GM18498 (cell line): ENCODE data around the gene NTN1.
"Not testable (repeated sequence)": the region's sequence is repeated elsewhere in the genome, so short reads cannot be mapped to it uniquely, and the experiment has no call there.

Source experiments
- ATAC-seq: cut with Tn5 transposase; IDR thresholded peaks from one replicate; pipeline ENCODE4 v1.9.1; 2021; ENCODE audit warnings: mild to moderate bottlenecking, moderate library complexity; ENCODE audit not compliant: unreplicated experiment

NTN1 gene

DNA sequence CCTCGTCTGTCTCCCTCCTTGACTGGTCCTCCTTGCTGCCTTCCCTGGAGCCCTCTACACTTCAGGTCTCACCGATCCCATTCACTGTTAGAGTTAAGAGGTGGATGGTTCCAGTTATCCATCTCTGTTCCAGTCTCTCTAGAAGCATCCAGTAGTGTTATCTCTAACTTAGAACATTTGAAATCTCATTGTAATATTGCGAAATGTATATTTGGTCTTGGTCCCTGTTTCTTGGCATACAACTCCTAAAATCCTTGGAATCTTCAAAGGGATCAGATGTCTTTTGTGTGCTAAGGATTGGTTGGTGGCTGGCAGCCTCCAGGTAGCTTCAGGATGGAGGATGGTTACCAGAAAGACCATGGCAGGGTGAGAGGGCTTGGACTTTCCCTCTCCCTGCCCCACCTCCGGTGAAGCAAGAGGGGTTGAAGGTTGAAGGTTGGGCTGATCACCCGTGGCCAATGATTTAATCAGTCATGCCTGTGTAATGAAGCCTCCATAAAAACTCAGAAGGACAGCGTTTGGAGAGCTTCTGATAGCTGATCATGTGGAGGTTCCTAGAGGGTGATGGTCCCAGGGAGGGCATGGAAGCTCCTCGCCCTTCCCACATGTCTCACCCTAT is 59.1 kb downstream of the NTN1 start:
- ATAC-seq: no peak

DNA sequence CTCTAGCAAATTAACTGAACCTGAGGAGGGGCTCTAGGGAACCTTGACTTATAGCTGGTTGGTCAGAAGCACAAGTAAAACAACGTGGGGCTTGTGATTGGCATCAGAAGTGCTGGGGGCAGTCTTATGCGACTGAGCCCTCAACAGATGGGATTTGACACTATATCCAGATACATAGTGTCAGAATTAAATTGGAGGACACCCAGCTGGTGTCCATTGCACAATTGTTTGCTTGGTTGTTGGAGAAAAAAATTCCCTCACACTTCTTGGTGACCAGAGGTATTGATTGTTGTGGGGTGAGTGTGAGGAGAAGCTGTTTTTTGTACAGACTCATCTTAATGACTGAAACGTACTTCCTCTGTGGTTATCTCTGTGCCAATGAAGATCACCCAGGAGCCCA is 59.7 kb downstream of the NTN1 start:
- ATAC-seq: no peak

DNA sequence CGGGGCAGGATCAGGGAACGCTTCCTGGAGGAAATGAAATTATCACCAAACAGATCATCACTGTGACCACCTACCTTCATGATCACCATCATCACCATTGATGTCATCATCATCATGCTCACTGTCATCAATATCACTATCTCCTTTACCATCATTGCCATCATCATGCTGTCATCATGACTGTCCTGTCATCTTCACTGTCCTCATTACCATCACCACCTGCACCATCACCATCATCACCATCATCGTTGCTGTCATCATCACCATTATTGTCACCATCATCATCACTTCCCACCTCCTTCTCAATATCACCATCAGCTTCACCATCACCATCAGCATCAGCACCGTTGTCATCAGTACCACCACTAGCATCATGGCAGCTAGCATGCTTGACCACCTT is 65.3 kb downstream of the NTN1 start:
- no peak for ATAC-seq

DNA sequence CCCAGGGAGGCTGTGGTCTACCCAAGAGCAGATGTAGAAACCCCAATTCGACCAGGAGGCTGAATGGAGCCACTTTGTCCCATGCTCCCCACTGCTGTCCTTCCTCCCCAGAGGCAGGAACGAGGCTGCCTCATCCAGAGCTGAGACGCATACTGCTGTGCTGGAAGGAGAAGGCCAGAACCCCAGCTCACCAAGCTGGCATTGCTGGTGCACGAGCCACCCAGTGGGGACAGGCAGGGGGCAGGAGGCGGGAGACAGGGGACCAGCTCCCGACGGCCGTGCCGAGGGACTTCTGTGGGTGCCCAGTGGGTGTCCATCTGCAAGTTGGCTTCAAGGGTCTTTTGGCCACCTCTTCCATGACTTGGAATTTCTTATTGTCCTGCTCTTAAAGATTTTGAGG is 66.6 kb downstream of the NTN1 start:
- ATAC-seq: no peak

DNA sequence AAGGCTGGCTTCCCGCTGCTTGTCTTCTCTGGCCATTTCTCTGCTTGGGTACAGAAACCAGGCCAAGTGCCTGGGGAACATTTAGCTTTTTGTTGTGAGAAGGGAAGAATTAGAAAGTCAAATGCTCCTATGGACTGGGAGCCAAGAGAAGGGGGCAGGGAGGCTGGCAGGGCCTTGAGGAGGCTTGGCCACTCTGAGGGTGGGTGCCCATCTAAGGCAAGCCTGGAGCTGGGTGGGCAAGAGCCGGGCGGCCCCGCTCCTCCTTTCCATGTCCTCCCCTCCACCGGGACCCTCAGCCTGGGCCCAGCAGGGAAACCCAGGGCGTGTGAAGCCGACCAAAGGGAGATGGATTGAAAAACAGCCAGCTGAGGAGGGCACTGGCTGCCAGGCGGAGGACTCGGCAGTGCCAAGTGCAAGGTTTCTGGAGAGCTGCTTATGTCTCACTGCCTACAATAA is 69.4 kb downstream of the NTN1 start:
- no peak for ATAC-seq

DNA sequence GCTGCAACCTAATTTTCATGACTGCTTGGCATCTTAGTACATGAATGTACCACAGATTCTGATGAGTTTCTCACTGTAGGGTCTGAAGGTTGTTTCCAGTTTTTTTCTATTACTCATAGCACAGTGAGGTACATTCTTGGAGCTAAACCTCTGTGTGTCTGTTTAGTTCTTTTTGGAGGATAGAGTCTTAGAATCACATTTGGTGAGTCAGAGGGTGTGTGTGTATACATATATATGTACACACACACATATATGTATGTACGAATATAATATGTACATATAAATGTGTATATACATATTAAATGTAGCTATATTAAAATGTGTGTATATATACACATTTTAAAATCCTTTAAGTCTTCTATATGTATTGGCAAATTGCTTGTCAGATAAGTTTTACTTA is 72.9 kb downstream of the NTN1 start:
- ATAC-seq: no peak

DNA sequence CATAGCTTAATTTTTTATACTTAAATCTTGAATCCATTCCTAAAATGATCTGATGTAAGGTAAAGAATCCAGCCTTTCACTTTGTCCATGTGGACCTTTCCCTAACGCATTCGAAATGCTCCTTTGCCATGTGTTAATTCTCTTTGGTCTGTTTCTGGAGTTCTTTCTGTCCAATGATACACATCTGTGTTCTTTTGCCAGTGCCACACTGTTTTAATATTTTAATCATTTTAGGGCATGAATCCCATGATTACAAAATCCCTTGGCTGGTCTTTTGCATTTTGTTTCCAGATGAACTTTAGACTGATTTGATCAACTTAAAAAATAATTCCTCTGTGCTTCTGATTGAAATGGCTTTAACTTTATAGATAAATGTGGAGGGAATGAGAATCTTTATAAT is 74.1 kb downstream of the NTN1 start:
- no peak for ATAC-seq

DNA sequence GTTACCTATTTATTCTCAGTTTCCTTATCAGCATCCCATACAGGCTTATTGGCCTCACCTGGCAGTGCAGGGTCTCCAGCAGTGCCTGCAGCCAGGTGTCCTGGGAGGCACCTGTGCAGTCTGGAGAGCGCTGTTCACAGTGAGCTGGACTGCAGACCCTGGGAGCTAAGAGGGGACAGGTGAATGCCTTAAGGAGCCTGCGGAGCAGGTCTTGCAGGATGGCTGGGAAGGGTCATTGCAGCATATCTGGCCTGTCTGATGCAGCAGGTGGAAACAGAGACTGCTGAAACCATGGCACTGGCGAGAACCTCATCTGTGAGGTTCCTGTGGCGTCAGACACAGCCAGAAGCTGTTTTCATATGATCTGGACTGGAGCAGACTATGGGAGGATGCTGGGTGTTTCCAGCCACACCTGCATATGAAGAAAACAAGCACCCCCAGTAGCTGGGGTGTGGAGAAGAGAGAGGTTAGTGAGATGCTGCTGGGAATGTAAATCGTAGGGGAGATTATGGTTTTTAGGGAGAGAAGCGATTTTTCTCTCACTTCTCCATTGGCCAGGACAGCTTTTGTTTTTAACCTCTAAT is 77.0 kb downstream of the NTN1 start:
- ATAC-seq: no peak

DNA sequence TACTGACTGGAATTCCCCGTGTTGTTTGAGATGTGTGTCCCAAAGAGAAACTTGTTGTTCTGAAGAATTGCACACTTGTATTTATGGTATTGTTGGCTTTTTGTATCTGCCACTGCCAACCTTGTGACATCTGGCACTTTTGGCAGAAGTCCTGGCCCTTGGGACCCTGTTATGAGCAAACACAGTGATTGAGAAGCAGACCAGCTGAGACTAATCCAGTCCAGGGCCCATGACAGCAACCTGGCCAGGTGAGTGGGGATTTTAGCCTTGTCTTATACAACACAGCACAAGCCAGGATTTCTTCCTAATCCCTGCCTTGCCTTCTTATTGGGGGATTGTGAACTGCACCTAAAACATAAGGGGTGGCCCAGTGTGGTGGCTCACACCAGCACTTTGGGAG is 80.0 kb downstream of the NTN1 start:
- no peak for ATAC-seq

DNA sequence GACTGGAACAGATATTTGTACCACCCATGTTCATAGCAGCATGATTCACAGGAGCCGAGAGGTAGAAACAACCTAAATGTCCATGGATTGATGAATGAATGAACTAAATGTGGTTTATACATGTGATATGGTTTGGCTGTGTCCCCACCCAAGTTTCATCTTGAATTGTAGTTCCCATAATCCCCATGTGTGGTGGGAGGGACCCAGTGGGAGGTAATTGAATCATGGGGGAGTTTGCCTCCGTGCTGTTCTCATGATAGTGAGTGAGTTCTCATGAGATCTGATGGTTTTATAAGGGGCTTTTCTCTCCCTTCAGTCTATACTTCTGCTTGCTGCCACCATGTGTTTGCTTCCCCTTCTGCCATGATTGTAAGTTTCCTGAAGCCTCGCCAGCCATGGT is 81.9 kb downstream of the NTN1 start:
- not testable (repeated sequence) for ATAC-seq

DNA sequence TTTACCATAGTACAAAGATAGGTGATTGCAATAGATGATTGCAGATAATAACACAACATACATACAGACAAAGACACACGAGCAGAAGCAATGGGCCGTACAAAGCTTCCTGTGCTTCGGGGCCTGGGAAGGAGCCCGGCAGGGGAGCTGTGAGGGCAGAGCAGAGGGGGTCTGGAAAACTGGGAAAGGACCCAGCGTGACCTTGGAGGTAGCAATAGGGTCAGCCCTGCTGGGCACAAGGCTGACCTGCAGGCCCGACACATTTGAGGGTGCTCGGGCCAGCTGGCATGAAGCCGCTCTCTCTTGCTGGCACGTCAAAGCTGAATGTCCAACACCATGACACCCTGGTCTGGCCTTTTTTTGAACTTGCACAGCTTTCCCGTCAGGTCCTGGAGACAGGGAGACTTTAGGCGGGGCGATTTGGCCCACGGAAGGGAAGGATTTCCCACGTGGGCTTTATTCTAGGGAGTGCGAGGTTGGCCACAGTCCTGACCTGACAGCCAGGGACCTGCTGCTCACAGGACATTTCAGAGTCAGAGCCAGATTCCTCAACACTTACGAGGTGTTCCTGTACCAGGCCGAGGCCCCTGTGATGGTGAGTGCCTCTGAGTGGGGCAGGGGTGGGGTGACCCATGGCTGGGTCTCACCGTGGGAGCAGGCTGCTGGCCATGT is 83.2 kb downstream of the NTN1 start:
- ATAC-seq: no peak

DNA sequence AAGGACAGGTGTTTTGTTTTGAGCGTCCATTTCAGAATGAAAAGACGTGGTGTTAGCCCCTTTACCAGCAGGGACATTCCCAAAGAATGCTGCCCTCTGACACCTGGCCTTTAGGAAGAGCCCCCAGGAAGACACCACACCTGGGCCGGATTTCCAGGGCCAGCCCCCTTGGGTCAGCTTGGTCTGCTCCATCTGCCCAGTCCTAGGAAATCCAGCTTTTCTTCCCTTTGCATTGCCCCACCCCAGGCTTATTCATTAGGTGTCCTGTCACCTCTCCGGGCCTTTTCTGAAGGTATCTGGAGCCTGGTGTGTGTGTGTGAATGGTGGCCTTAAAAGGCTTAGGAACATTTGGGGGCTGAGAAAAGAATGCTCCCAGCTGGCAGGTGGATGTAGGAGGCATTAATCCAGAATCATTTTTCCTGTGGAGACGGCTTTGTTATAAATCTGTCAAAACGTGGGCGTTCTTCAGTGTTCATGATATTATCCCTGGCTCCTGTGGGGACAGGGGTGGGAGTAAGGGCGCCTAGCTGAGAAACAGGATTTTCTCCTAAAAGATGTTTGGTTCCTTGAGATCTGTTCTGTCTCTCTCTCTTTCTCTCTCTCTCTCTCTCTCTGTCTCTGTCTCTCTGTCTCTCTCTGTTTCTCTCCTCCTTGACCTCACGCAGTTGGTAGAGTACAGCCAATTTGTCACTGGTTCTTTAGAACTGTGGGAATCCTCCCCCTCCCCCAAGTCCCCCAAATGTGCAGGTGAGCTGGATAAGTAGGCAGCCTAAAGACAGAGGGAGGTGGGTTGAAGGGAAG is 84.0 kb downstream of the NTN1 start:
- ATAC-seq: no peak

DNA sequence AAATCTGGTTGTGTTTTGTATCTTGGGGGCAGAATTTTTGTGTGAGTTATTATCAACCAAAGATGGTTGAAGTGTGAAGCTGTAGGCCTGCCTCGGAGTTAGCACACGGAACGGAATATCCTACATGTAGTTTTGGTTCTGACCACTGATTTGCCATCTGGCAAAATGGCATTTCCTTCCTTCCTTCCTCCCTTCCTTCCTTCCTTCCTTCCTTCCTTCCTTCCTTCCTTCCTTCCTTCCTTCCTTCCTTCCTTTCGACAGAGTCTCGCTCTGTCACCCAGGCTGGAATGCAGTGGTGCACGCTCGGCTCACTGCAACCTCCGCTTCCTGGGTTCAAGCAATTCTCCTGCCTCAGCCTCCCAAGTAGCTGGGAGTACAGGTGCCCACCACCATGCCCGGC is 85.0 kb downstream of the NTN1 start:
- ATAC-seq: not testable (repeated sequence)

DNA sequence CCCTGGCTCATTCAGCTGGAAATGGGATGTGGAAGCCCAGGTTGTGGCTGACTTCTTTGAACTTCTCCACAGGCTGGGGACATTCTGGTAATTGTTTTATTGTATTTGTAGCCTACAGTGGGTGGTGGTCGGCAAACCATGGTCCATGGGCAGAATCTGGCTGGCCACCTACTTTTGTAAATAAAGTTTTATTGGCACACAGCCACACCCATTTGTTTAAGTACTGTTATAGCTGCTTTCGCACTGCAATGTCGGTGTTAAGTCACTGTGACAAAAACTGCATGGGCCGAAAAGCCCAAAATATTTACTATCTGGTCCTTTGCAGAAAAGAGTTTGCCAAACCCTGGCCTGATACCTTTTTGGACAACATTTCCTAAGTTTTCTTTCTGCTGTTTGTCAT is 86.2 kb downstream of the NTN1 start:
- ATAC-seq: no peak

DNA sequence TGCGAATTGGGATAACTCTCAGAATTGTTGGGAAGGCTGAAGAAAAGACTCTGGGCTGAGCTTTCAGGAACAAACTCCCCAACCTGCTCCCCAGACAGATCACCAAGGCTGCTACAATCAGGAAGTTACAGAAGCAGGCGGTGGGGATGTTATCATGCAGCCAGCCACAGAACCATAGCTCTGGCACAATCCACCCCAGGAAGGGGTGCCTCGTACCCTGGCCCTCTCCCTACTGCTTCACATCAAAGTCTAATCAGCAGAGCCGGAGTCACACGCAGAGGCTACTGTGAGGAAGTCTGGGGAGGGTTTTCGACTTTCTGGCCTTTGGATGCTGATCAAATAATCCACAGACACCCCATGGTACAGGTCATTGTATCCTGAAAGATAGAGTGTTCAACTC is 86.8 kb downstream of the NTN1 start:
- no peak for ATAC-seq

DNA sequence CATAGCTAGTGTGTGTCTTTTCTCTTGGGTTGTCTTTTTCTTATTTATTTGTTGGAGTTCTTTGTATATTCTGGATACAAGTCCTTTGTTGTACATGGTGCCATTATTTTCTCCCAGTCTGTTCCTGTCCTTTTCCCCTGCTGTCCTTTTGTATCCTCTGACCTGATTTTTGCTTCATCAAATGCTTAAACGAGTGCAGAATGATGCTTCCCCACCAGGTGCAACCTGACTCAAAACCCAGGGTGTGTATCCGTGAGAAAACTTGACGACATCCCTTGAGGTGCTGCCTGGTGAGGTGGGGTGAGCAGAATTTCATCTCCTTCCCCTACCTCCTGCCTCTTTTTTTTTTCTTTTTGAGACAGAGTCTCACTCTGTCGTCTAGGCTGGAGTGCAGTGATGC is 88.6 kb downstream of the NTN1 start:
- ATAC-seq: no peak

DNA sequence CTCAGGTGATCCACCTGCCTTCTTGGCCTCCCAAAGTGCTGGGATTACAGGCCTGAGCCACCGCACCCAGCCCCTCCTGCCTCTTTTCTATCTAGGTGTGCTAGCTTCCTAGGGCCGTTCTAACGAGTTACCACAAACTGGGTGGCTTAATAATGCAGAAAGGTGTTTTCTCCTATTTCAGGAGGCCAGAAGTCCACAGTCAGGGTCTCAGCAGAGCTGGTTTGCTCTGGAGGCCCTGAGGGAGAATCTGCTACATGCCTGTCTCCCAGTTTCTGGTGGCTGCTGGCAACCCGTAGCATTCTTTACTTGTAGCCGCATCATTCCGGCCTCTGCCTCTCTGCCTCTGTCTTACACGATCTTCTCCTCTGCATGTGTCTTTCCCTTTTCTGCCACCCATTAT is 89.2 kb downstream of the NTN1 start:
- no peak for ATAC-seq

DNA sequence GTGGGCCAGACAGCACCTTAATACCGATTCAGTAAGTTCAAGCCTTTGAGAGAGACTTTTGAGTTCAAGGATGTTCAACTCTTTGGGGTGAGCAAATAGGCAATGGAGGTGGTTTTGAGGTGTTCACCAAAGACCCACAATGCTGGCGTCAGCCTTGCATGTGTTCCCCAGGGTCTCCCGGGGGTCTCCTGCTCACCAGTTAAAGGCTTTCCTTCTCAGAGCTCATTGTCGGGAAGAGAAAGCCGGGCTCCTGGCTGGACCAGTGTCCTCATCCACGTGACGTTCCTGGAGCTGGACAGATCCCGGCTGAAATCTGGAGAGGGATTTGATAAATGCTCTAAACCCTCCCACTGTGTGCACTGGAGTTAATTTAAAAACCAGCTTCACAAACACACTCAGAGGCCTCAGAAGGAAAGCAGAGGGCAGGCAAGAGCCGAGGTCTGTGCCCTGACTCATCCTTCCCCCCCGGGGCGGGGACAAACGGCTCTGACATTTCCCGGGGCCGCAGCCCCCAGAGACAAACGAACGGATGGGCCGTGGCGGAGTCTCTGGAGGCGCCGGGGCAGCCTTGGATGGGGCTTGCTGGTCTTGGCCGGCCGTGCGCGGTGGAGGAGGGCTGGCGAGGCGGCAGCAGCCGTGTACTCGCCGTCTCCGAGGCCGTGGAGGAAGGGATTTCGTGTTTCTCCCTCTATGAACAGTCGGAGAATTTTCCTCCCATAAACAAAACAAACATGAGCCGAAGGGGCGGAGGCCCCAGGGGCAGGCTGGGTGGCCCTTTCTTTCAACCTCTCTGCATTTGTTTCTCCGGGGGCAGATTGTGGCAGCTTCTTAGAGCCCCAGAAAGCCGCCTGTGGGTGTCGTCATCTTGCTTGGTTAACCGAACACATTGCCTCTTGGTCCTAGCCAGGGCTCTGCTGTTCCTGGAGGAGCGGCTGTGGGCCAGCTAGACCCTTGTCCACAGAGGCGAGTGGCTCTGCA is 94.2 kb downstream of the NTN1 start:
- ATAC-seq: no peak

DNA sequence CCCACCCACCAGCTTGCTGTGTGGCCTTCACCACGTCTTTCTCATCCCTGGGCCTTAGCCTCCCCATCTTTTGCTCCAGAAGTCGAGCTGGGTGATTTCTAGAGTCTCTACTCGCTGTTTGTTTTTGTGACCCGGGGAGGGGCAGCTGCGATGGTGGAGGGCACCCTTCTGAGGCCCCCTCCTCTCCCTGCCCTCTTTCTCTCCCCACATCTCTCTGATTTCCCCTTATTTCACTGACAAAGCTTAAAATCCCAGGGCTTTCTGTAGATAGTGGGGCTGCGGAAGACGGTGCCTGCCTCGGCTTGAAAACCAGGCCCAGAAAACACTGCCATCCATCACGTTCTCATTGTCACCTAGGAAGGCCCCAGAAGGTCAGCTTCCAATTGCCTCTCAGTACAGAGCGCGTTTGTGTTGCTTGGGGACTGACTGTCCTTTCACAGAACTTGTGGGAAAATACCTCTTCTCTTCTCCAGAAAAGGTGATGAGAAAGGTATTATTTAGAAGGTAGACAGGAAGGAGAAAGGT is 95.1 kb downstream of the NTN1 start:
- ATAC-seq: no peak

DNA sequence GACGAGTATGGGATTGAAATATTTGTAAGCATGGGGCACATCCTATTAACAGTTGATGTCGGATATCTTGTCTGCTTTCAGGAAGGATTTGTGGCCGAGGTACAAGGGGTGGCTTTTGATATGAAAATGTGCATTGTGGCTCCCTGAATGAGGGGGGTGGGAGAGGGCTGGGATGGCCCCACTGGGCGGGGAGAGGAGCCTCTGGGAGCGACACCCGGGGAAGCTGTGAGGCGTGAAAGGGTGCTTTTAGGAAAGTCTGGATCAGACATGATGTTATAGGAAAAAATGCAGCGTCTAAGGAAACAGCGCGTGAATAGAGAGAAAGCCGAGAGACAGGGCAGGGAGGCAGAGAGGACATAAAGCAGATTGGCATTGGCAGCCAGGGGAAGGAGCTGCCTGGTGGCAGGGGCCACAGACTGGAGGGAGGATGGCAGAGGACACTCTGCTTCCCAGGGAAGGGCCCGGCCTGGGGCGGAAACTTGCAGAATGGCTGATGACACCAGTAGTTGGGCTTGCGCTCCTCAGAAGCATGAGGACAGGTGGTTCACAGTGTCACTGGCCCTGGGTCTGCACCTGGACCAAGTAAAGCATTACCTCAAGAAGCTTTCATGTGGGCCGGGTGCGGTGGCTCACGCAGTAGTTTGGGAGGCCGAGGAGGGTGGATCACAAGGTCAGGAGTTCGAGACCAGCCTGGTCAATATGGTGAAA is 95.7 kb downstream of the NTN1 start:
- no peak for ATAC-seq
